Measurements from ENCODE around the gene INTS1.

GRCh38 chr7:1520539-1521234 lies 16.5 kb upstream of the INTS1 start:
- TF ChIP-seq, protein P1, sequence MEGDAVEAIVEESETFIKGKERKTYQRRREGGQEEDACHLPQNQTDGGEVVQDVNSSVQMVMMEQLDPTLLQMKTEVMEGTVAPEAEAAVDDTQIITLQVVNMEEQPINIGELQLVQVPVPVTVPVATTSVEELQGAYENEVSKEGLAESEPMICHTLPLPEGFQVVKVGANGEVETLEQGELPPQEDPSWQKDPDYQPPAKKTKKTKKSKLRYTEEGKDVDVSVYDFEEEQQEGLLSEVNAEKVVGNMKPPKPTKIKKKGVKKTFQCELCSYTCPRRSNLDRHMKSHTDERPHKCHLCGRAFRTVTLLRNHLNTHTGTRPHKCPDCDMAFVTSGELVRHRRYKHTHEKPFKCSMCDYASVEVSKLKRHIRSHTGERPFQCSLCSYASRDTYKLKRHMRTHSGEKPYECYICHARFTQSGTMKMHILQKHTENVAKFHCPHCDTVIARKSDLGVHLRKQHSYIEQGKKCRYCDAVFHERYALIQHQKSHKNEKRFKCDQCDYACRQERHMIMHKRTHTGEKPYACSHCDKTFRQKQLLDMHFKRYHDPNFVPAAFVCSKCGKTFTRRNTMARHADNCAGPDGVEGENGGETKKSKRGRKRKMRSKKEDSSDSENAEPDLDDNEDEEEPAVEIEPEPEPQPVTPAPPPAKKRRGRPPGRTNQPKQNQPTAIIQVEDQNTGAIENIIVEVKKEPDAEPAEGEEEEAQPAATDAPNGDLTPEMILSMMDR (IDR thresholded peaks at IDR 0.05; ENCODE audit: low read depth, low read length, poor library complexity, severe bottlenecking): no peak
- TF ChIP-seq EZH2phosphoT487 (IDR thresholded peaks at IDR 0.05; ENCODE audit: borderline replicate concordance, low read length): no peak
